Mesendoderm (in vitro differentiated cells): ENCODE measurements around the gene DNAJA3. TPM values are rescaled to one million over a fixed set of nuclear protein-coding genes. Genes with fewer than 3 reads are reported as not detected.

Experiments used
- DNase-seq: peaks from one replicate; pipeline ENCODE4 v3.0.0; 2013
- H2AK5ac ChIP-seq: 2 replicates; pipeline ENCODE4 v1.6.1; 2013; ENCODE audit warnings: low read length, inconsistent platforms
- H2BK120ac ChIP-seq: 2 replicates; pipeline ENCODE4 v1.6.1; 2013; ENCODE audit warnings: low read depth, mild to moderate bottlenecking, low read length, moderate library complexity, mixed read lengths
- H2BK15ac ChIP-seq: replicated peaks from 2 replicates; pipeline ENCODE4 v1.6.1; 2013; ENCODE audit warnings: low read depth, mild to moderate bottlenecking, moderate library complexity
- H2BK5ac ChIP-seq: 2 replicates; pipeline ENCODE4 v1.6.1; 2013; ENCODE audit warnings: low read length, inconsistent platforms
- H3K18ac ChIP-seq: 2 replicates; pipeline ENCODE4 v1.6.1; 2013; ENCODE audit warnings: mild to moderate bottlenecking, low read length, mixed read lengths
- H3K23ac ChIP-seq: one replicate; pipeline ENCODE4 v1.6.1; 2013; ENCODE audit warnings: low read length
- H3K27ac ChIP-seq: 2 replicates; pipeline ENCODE4 v1.5.1; 2013; ENCODE audit warnings: low read depth, mild to moderate bottlenecking, inconsistent platforms, low read length, moderate library complexity
- H3K27me3 ChIP-seq: 2 replicates; pipeline ENCODE4 v1.6.1; 2013; ENCODE audit warnings: low read length, control low read depth, mild to moderate bottlenecking, inconsistent platforms; ENCODE audit not compliant: insufficient read depth, poor library complexity
- H3K36me3 ChIP-seq: 2 replicates; pipeline ENCODE4 v1.6.1; 2013; ENCODE audit warnings: low read length, inconsistent platforms; ENCODE audit not compliant: control insufficient read depth, insufficient read depth
- H3K4ac ChIP-seq: one replicate; pipeline ENCODE4 v1.6.1; 2013; ENCODE audit warnings: low read depth, mild to moderate bottlenecking, low read length, moderate library complexity
- H3K4me1 ChIP-seq: 2 replicates; pipeline ENCODE4 v1.6.1; 2013; ENCODE audit warnings: low read depth, low read length, inconsistent platforms; ENCODE audit not compliant: control insufficient read depth
- H3K4me2 ChIP-seq: 2 replicates; pipeline ENCODE4 v1.6.1; 2013; ENCODE audit warnings: low read length
- H3K4me3 ChIP-seq: 2 replicates; pipeline ENCODE4 v1.5.1; 2013; ENCODE audit warnings: mild to moderate bottlenecking, low read length
- H3K56ac ChIP-seq: one replicate; pipeline ENCODE4 v1.6.1; 2013; ENCODE audit warnings: low read length
- H3K79me1 ChIP-seq: 2 replicates; pipeline ENCODE4 v1.6.1; 2013; ENCODE audit warnings: low read length, inconsistent platforms
- H3K79me2 ChIP-seq: 2 replicates; pipeline ENCODE4 v1.6.1; 2013; ENCODE audit warnings: mild to moderate bottlenecking, low read length; ENCODE audit not compliant: control insufficient read depth, insufficient read depth
- H3K9ac ChIP-seq: 2 replicates; pipeline ENCODE4 v1.6.1; 2013; ENCODE audit warnings: low read length, inconsistent platforms
- H4K5ac ChIP-seq: one replicate; pipeline ENCODE4 v1.6.1; 2013; ENCODE audit warnings: low read length
- H4K8ac ChIP-seq: one replicate; pipeline ENCODE4 v1.6.1; 2013; ENCODE audit warnings: low read depth, mild to moderate bottlenecking, control low read depth, low read length, moderate library complexity
- WGBS: extraction: QIAGEN DNeasy Blood & Tissue Kit; methylation state at CpG from one replicate; pipeline ENCODE4 v1.1.7; 2013; ENCODE audit warnings: low lambda C conversion rate, missing lambda C conversion rate; ENCODE audit not compliant: insufficient coverage; ENCODE audit errors: extremely low coverage; 5-methylcytosine and 5-hydroxymethylcytosine counted together
- polyA plus RNA-seq, 2 experiments: library from polyadenylated mRNA; stranded (reverse); fragments of 200-250 nt; gene quantifications; one replicate each; pipeline ENCODE4 v1.2.3, GENCODE V29; 2013

DNAJA3 gene
- 53.2 TPM for polyA plus RNA-seq (2013, experiment 1 of 2)
- 52.7 TPM for polyA plus RNA-seq (2013, experiment 2 of 2)

DNA sequence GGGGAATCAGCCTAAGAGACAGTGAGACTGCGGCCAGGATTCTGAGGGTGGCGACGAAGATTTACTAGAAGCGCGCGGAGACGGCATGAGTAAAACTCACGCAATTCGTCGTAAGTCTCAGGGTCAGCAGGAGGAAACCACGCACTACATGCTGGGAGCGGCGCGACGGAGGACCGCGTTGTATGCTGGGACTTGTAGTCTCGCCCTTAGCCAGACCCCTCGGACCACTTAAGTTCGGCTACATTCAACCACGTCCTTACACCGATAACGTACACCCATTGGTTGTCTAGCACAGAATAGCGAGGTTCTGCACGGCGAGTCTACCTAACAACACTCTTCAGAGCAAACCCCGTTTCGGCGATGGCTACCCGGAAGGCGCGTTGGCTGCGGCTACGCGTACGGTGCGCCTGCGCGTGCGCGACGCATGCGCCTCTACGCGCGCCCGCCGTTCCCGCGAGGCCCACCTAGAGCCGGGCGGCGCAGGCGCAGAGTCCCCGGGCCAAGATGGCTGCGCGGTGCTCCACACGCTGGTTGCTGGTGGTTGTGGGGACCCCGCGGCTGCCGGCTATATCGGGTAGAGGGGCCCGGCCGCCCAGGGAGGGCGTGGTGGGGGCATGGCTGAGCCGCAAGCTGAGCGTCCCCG is at the start of gene DNAJA3:
DNAJA3 (plus strand) TSS at position 491 of the 643 bp plus-strand sequence; CDS start at position 505, 14 bp downstream.
- no CpG with 5 or more reads among the region's 68 CpGs for WGBS
- Histone ChIP-seq H3K27ac (peak within 1 kb of the TSS; percentile 74), H2BK5ac (peak within 1 kb of the TSS; percentile 100), H4K8ac (no peak within 1 kb of the TSS), H3K23ac (peak within 1 kb of the TSS; percentile 100), H2AK5ac (peak within 1 kb of the TSS; percentile 62), H3K79me2 (peaks cover 25% of the 10 kb centered on the region), H2BK120ac (no peak within 1 kb of the TSS), H3K4me1 (peaks cover 3% of the 10 kb centered on the region), H3K36me3 (no peaks in the 10 kb centered on the region), H3K56ac (peak within 1 kb of the TSS; percentile 100), H3K4me2 (peak within 1 kb of the TSS; percentile 98), H3K4me3 (peak within 1 kb of the TSS; percentile 100), H3K9ac (peak within 1 kb of the TSS; percentile 100), H2BK15ac (no peak within 1 kb of the TSS), H4K5ac (peak within 1 kb of the TSS; percentile 100), H3K27me3 (no peaks in the 10 kb centered on the region), H3K18ac (peak within 1 kb of the TSS; percentile 64), H3K79me1 (peaks cover 14% of the 10 kb centered on the region), H3K4ac (peak within 1 kb of the TSS; percentile 58)
- peak; percentile 97 for DNase-seq

DNA sequence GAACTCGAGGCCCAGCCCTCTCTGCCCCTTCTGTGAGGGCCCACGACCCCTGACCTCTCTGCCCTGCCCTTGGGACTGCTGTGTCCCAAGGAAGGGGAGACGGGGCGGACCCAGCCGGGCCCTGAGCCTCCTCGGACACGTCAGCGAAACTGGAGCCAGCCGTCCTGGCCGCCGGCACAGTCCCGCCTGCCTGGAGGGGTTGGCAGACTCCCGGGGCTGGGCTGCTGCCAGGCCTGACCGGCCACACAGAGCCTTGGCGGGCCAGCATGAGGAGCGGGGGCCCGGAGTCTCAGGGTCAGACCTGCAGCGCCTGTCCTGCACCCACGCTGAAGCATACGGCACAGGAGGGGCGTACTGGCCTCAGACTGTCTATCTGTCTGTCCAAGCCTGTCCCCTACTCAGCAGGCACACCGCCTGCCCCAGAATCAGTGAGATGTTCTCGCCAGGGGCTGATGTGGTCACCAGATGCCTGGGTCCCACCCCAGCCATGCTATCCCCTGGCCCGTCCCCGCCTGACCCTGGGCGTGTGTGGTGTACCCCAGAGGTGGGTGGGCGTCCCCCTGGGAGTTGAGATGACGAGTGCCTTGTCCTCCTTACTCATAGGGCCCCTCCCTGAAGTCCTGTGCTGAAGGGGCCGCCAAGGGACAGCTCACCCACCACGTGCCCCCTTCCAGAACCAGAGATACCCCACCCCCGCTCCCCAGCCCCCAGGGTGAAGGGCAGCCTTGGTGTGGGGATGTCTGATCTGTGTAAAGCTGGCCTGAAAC is 49.4 kb upstream of the DNAJA3 start:
- Histone ChIP-seq H3K56ac (peak overlapping the region; percentile 75), H3K79me2 (no peaks in the 10 kb centered on the region), H2BK15ac (no peak overlapping the region), H3K27ac (no peak overlapping the region), H2AK5ac (no peak overlapping the region), H4K8ac (no peak overlapping the region), H3K4me3 (no peak overlapping the region), H2BK5ac (no peak overlapping the region), H3K36me3 (no peaks in the 10 kb centered on the region), H2BK120ac (no peak overlapping the region), H3K23ac (peak overlapping the region; percentile 97), H3K4ac (peak overlapping the region; percentile 22), H3K9ac (no peak overlapping the region), H3K4me1 (peaks cover 24% of the 10 kb centered on the region), H3K18ac (no peak overlapping the region), H4K5ac (no peak overlapping the region), H3K4me2 (no peak overlapping the region), H3K27me3 (no peaks in the 10 kb centered on the region), H3K79me1 (peaks cover 2% of the 10 kb centered on the region)
- no CpG with 5 or more reads among the region's 31 CpGs for WGBS
- no peak for DNase-seq

DNA sequence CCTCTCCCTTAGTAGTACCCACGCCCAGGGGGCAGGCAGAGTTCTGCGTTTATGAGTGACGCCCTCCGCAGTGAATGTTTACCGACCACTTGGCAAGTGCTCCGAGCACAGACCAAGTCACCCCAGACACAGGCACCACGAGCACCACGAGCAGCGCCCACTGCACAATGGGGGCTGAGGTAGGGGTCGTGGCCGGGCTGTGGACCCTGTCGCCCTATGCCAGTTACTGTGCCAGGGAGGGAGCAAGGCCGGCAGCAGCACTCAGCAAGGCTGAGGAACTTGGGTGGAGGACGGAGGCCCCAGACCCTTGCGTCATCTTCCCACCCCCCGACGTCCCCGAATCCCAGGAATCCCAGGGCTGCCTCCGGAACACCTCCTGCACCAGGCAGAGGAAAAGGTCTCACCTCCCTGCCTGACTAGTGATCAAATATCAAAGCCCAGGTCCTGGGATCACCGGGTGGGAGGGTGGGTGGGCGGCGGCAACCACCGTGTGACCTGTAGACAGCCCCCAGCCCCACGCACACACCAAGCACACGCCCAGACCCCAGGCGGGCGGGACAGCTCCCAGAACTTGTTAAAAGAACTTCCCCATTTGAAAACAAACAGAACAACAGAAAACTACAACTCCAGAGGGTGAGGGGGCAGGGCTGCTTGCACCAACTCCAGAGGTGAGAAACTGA is 48.6 kb upstream of the DNAJA3 start:
- Histone ChIP-seq H3K79me1 (peaks cover 2% of the 10 kb centered on the region), H3K79me2 (no peaks in the 10 kb centered on the region), H2BK120ac (no peak overlapping the region), H3K27ac (peak overlapping the region; percentile 7), H3K4me1 (peaks cover 24% of the 10 kb centered on the region), H3K4me2 (no peak overlapping the region), H4K5ac (no peak overlapping the region), H2BK5ac (peak overlapping the region; percentile 50), H2BK15ac (no peak overlapping the region), H4K8ac (no peak overlapping the region), H3K23ac (peak overlapping the region; percentile 97), H3K56ac (peak overlapping the region; percentile 75), H3K18ac (peak overlapping the region; percentile 5), H3K36me3 (no peaks in the 10 kb centered on the region), H3K27me3 (no peaks in the 10 kb centered on the region), H3K4ac (peak overlapping the region; percentile 22), H3K9ac (peak overlapping the region; percentile 24), H3K4me3 (no peak overlapping the region), H2AK5ac (peak overlapping the region; percentile 51)
- DNase-seq: peak; percentile 72
- WGBS: no CpG with 5 or more reads among the region's 27 CpGs

GRCh38 chr16:4377573-4378154 is 48.0 kb upstream of the DNAJA3 start:
- H3K36me3 ChIP-seq: no peaks in the 10 kb centered on the region
- no peak overlapping the region for H3K23ac ChIP-seq
- no CpG with 5 or more reads among the region's 12 CpGs for WGBS
- peak overlapping the region; percentile 30 for H3K56ac ChIP-seq
- H3K27me3 ChIP-seq: no peaks in the 10 kb centered on the region
- H3K27ac ChIP-seq: no peak overlapping the region
- H4K8ac ChIP-seq: no peak overlapping the region
- H4K5ac ChIP-seq: no peak overlapping the region
- H2AK5ac ChIP-seq: peak overlapping the region; percentile 25
- peak; percentile 67 for DNase-seq
- H3K4ac ChIP-seq: no peak overlapping the region
- no peak overlapping the region for H3K4me3 ChIP-seq
- peaks cover 19% of the 10 kb centered on the region for H3K4me1 ChIP-seq
- H3K18ac ChIP-seq: peak overlapping the region; percentile 5
- H2BK120ac ChIP-seq: no peak overlapping the region
- no peak overlapping the region for H2BK5ac ChIP-seq
- no peak overlapping the region for H3K4me2 ChIP-seq
- H3K79me2 ChIP-seq: no peaks in the 10 kb centered on the region
- peaks cover 2% of the 10 kb centered on the region for H3K79me1 ChIP-seq
- no peak overlapping the region for H3K9ac ChIP-seq
- no peak overlapping the region for H2BK15ac ChIP-seq

GRCh38 chr16:4378161-4378666 is 47.5 kb upstream of the DNAJA3 start:
- H3K27ac ChIP-seq: no peak overlapping the region
- H3K4me1 ChIP-seq: peaks cover 17% of the 10 kb centered on the region
- H3K56ac ChIP-seq: no peak overlapping the region

More at GRCh38 chr16:4378161-4378666, 47.5 kb upstream of the DNAJA3 start:
- H3K23ac ChIP-seq: no peak overlapping the region
- H3K4ac ChIP-seq: no peak overlapping the region
- H3K4me3 ChIP-seq: no peak overlapping the region
- H4K5ac ChIP-seq: no peak overlapping the region
- H2AK5ac ChIP-seq: no peak overlapping the region
- H3K4me2 ChIP-seq: no peak overlapping the region
- no peak for DNase-seq
- H3K27me3 ChIP-seq: no peaks in the 10 kb centered on the region
- peaks cover 2% of the 10 kb centered on the region for H3K79me1 ChIP-seq
- no peak overlapping the region for H4K8ac ChIP-seq
- no peaks in the 10 kb centered on the region for H3K79me2 ChIP-seq
- H3K9ac ChIP-seq: no peak overlapping the region
- H3K36me3 ChIP-seq: no peaks in the 10 kb centered on the region
- no peak overlapping the region for H3K18ac ChIP-seq
- no peak overlapping the region for H2BK5ac ChIP-seq
- no peak overlapping the region for H2BK120ac ChIP-seq
- no CpG with 5 or more reads among the region's 15 CpGs for WGBS
- H2BK15ac ChIP-seq: no peak overlapping the region
